ENCODE data around the gene TNNI2.

Gene TNNI2

DNA sequence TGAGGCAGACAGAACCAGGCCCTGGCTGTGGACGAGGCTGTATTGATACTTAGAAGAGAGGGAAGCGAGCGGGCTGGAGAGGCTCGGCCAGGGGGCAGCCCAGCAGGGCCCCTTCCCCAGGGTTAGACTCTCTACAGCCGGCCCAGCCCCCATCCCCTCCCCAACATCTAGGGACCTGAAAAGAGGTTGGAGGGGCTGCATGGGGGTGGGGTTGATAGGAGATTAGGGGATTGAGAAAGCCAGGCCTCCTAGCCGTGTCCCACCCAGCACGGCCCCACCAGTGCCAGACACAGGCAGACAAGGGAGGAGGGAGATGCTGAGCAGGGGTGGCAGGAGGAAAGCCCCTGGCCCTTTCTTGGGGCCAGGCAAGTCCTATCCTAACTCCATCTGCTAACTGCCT, 19.8 kb downstream of the TNNI2 start:
- CTCF ChIA-PET: interaction anchor here (1.6 to 5.2 kb wide), 2 partner anchors 12 to 24 kb away, joined by 3 to 34 read pairs; no protein-coding TSS in a partner anchor
- DNase-seq (ENCODE audit: extremely low spot score): no peak
- TF ChIP-seq, protein P1, sequence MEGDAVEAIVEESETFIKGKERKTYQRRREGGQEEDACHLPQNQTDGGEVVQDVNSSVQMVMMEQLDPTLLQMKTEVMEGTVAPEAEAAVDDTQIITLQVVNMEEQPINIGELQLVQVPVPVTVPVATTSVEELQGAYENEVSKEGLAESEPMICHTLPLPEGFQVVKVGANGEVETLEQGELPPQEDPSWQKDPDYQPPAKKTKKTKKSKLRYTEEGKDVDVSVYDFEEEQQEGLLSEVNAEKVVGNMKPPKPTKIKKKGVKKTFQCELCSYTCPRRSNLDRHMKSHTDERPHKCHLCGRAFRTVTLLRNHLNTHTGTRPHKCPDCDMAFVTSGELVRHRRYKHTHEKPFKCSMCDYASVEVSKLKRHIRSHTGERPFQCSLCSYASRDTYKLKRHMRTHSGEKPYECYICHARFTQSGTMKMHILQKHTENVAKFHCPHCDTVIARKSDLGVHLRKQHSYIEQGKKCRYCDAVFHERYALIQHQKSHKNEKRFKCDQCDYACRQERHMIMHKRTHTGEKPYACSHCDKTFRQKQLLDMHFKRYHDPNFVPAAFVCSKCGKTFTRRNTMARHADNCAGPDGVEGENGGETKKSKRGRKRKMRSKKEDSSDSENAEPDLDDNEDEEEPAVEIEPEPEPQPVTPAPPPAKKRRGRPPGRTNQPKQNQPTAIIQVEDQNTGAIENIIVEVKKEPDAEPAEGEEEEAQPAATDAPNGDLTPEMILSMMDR (IDR thresholded peaks at IDR 0.05; ENCODE audit: control extremely low read depth, extremely low read depth, low read depth, missing control alignments): no peak
- POLR2A ChIA-PET: interaction anchor here (0.8 kb wide), 1 partner anchor 10 kb away, joined by 3 read pairs; no protein-coding TSS in a partner anchor

DNA sequence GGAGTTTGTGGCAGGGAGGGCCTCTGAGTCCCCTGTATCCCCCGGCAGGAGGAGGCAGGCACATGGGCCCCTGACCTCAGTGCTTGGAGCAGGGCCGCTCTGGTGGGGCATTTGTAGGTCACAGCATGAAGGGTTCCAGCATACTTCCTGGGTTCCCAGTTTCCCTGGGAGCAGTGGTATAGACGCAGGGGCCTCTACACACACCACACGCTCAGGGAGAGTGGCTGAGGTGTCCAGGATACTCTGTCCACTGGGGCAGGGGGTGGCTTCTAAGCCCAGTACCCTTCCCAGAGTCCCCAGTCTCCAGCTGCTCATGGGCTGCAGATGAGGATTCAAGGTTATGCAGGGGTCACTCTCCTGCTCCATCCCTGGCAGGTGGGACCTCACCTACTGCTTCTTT, 20.2 kb downstream of the TNNI2 start:
- TF ChIP-seq, protein P1 (IDR thresholded peaks at IDR 0.05; ENCODE audit: control extremely low read depth, extremely low read depth, low read depth, missing control alignments): no peak
- CTCF ChIA-PET: interaction anchor here (1.6 to 5.2 kb wide), 2 partner anchors 12 to 24 kb away, joined by 3 to 34 read pairs; no protein-coding TSS in a partner anchor

DNA sequence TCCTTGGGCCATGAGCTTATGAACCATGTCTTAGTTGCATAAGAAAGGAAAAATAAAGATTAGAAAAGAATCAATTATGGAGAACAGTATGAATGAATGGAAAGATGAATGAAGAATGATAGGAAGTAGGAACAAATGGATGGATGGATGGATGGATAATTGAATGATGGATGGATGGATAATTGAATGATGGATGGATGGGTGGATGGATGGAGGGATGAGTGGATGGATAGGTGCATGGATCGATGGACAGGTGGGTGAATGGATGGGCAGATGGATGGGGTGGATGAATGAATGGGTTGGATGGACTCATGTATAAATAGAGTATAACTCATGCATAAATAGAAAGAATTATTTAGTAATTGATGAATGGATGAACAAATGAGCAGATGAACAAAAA, 21.3 kb downstream of the TNNI2 start:
- ChIA-PET POLR2A (no interaction called here), CTCF (no interaction called here)
- no peak for DNase-seq (ENCODE audit: extremely low spot score)
- TF ChIP-seq, protein P1 (IDR thresholded peaks at IDR 0.05; ENCODE audit: control extremely low read depth, extremely low read depth, low read depth, missing control alignments): no peak

More for the DNA sequence above, 20.2 kb downstream of the TNNI2 start:
- no peak for DNase-seq (ENCODE audit: extremely low spot score)
- POLR2A ChIA-PET: interaction anchor here (0.7 to 0.8 kb wide), 2 partner anchors 11 to 106 kb away, joined by 3 read pairs; no protein-coding TSS in a partner anchor

DNA sequence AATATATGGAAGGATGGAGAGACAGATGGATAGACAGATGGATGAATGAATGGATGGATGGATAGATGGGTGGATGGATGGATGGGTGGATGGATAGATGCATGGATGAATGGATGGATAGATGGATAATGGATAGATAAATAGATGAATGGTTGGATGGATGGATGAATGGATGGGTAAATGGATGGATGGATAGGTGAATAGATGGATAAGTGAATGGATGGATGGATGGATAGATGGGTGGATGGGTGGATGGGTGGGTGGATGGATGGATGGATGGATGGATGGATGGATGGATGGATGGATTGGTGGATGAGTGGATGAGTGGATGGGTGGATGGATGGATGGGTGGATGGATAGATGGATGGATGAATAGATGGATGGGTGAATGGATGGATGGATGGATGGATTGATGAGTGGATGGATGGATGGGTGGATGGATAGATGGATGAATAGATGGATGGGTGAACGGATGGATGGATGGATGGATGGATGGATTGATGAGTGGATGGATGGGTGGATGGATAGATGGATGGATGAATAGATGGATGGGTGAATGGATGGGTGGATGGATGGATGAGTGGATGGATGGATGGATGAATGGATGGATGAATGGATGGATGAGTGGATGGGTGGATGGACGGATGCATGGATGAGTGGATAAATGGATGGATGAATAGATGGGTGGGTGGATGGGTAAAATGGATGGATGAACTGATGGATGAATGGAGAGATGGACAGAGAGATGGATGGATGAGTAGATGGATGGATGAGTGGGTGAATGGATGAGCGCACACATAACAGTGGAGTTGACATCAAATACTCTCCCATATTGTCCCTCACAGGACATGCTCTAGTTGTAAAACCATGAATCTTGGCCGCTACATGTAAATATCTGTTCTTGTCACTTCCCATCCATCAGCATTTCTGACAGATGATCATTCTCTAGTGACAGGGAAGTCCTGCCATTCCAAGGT, 22.9 kb downstream of the TNNI2 start:
- CTCF ChIA-PET: interaction anchor here (1.6 to 2.2 kb wide), 2 partner anchors 21 to 29 kb away, joined by 4 to 7 read pairs; no protein-coding TSS in a partner anchor
- POLR2A ChIA-PET: interaction anchor here (0.7 to 1.1 kb wide), 2 partner anchors 11 to 246 kb away, joined by 3 read pairs; no protein-coding TSS in a partner anchor
- DNase-seq (ENCODE audit: extremely low spot score): no peak
- TF ChIP-seq, protein P1 (IDR thresholded peaks at IDR 0.05; ENCODE audit: control extremely low read depth, extremely low read depth, low read depth, missing control alignments): no peak

DNA sequence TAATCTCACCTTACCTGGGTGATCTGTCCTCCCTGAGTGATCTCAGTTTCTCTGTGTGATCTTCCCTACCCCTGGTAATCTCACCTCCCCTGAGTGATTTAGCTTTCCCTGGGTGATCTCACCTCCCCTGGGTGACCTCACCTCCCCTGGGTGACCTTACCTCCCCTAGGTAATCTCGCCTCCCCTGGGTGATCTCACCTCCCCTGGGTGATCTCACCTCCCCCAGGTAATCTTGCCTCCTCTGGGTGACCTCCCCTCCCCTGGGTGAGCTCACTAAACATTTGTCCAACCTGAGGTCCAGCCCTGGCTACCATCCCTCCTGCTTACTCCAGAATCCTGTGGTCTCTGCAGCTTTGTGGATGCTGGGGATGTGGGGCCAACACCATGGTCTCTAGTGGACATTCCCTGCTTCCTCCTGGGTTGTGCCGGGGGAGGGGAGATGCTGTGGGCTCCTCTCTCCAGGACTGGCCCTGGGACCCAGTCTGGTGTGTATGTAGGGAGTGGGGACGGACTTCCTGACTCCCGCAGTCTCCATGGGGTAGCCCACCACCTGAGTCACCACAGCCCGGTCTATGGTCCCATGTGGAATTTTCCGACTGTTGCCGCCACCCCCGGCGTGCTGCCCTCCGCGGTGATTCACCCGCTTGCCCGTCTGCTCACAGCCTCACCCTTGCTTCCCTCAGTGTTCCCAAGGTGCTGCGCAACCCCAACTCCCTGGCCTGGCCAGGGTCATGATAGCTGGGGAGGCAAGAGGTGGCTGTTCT, 24.0 kb downstream of the TNNI2 start:
- TF ChIP-seq, protein P1 (IDR thresholded peaks at IDR 0.05; ENCODE audit: control extremely low read depth, extremely low read depth, low read depth, missing control alignments): no peak
- no peak for DNase-seq (ENCODE audit: extremely low spot score)
- CTCF ChIA-PET: interaction anchor here (1.0 to 2.2 kb wide), 3 partner anchors 13 to 30 kb away, joined by 3 to 7 read pairs (median 4); no protein-coding TSS in a partner anchor
- POLR2A ChIA-PET: interaction anchor here (0.7 to 1.1 kb wide), 2 partner anchors 13 to 245 kb away, joined by 3 read pairs; no protein-coding TSS in a partner anchor

All from GM10248 (cell line).